Neural progenitor cell (in vitro differentiated cells): ENCODE results near the gene LSM14A.

ENCODE experiments used
- EZH2 ChIP-seq: fragments of 200-600 bp; sonication (generic); IDR thresholded peaks from 2 replicates; pipeline ENCODE4 v1.6.1; 2017; ENCODE audit warnings: antibody characterized with exemption, mild to moderate bottlenecking, moderate library complexity
- EZH2phosphoT487 ChIP-seq: fragments of 200-600 bp; sonication (generic); IDR thresholded peaks from 2 replicates; pipeline ENCODE4 v1.6.1; 2017; ENCODE audit warnings: antibody characterized with exemption
- TF ChIP-seq, protein P1 (sequence below): fragments of 200-600 bp; sonication (generic); IDR thresholded peaks from 2 replicates; pipeline ENCODE4 v1.5.1; 2017; ENCODE audit warnings: antibody characterized with exemption, mild to moderate bottlenecking

DNA sequence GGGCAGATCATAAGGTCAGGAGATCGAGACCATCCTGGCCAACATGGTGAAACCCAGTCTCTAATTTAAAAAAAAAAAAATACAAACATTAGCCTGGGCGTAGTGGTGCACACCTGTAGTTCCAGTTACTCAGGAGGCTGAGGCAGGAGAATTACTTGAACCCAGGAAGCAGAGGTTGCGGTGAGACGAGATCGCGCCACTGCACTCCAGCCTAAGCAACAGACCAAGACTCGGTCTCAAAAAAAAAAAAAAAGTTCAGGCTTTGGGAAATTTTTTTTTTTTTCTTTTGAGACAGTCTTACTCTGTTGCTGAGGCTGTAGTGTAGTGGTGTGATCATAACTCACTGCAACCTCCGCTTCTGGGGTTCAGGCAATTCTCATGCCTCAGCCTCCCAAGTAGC is 14.7 kb downstream of the LSM14A start:
- TF ChIP-seq, protein P1, sequence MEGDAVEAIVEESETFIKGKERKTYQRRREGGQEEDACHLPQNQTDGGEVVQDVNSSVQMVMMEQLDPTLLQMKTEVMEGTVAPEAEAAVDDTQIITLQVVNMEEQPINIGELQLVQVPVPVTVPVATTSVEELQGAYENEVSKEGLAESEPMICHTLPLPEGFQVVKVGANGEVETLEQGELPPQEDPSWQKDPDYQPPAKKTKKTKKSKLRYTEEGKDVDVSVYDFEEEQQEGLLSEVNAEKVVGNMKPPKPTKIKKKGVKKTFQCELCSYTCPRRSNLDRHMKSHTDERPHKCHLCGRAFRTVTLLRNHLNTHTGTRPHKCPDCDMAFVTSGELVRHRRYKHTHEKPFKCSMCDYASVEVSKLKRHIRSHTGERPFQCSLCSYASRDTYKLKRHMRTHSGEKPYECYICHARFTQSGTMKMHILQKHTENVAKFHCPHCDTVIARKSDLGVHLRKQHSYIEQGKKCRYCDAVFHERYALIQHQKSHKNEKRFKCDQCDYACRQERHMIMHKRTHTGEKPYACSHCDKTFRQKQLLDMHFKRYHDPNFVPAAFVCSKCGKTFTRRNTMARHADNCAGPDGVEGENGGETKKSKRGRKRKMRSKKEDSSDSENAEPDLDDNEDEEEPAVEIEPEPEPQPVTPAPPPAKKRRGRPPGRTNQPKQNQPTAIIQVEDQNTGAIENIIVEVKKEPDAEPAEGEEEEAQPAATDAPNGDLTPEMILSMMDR: no peak
- no peak for TF ChIP-seq EZH2phosphoT487
- TF ChIP-seq EZH2: no peak
